Measurements from ENCODE around the gene PRICKLE2.

- TF ChIP-seq CTCF (IDR thresholded peaks at IDR 0.05; ENCODE audit: low read depth, low read length, poor library complexity, severe bottlenecking) (no peak), EZH2phosphoT487 (IDR thresholded peaks at IDR 0.05; ENCODE audit: borderline replicate concordance, low read length) (no peak)
Observed at GRCh38 chr3:64260431-64260830, 35.2 kb upstream of the PRICKLE2 start.

Data from DOHH2 (cell line).